Cardiac muscle cell (in vitro differentiated cells and primary cell): ENCODE measurements around the gene VWA5B1. TPM values are rescaled to one million over a fixed set of nuclear protein-coding genes. Genes with fewer than 3 reads are reported as not detected.

Experiments
- DNase-seq, 2 donors: peaks; one replicate each; pipeline versions ENCODE4 v3.0.0 to v3.0.0-alpha.2; 2010 to 2017; ENCODE audit warnings: low read depth in 1 of 2, low spot score in 1 of 2
- H3K27ac ChIP-seq: fragments of 200-600 bp; sonication (generic); 2 replicates; pipeline ENCODE4 v1.5.1; 2016
- H3K27me3 ChIP-seq: fragments of 200-600 bp; sonication (generic); 2 replicates; pipeline ENCODE4 v1.6.0; 2016; ENCODE audit warnings: control low read depth
- H3K36me3 ChIP-seq: fragments of 200-600 bp; sonication (generic); 2 replicates; pipeline ENCODE4 v1.5.1; 2016; ENCODE audit warnings: control low read depth
- H3K4me1 ChIP-seq: fragments of 200-600 bp; sonication (generic); 2 replicates; pipeline ENCODE4 v1.8.1; 2017; ENCODE audit warnings: low read depth, mild to moderate bottlenecking, mixed run types
- H3K4me3 ChIP-seq: fragments of 200-600 bp; sonication (generic); 2 replicates; pipeline ENCODE4 v1.5.1; 2016; ENCODE audit warnings: mild to moderate bottlenecking
- H3K9me3 ChIP-seq: fragments of 200-600 bp; sonication (generic); 2 replicates; pipeline ENCODE4 v1.5.1; 2017; ENCODE audit warnings: low read depth, mild to moderate bottlenecking, control low read depth
- polyA plus RNA-seq: library from polyadenylated mRNA; unstranded; fragments of >200 nt; fragmentation: Nextera tagmentation; extraction: Ambion mirVana; gene quantifications from 2 replicates; pipeline ENCODE4 v1.2.1, GENCODE V29; 2016
- total RNA-seq: library from RNA; depleted of rRNA; stranded (reverse); fragments of >200 nt; gene quantifications from 2 replicates; pipeline ENCODE4 v1.2.3, GENCODE V29; 2016
- TF ChIP-seq, protein P1 (sequence below): IDR thresholded peaks from 2 replicates; pipeline ENCODE4 v1.5.1; 2012; ENCODE audit warnings: low read depth, mild to moderate bottlenecking, low read length

The VWA5B1 gene
- total and polyA plus RNA-seq, 2 experiments from 2014 or later, result 0.27 to 0.37 TPM

DNA sequence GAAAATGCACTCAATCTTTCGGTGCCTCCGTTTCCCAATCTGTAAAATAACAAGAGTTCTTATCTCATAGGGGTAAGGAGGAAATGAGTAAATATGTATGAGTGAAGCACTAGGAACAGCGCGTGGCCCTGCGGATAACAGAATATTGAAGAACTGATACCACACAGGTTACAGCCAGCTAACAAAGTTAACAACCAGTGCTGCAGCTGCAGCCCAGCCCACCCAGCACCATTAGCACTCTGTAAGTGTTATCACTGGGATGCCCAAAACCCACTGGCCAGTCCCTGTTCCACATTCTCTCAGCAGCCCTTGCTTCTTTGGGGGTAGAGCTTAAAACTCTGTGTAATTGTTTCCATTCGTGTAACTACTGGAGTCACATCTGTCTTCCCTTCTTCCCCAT is 89.5 kb downstream of the VWA5B1 start:
- Histone ChIP-seq H3K4me3 (no peak overlapping the region), H3K9me3 (no peaks in the 10 kb centered on the region), H3K27me3 (peaks cover 85% of the 10 kb centered on the region), H3K36me3 (no peaks in the 10 kb centered on the region), H3K27ac (no peak overlapping the region), H3K4me1 (no peaks in the 10 kb centered on the region)
- TF ChIP-seq, protein P1, sequence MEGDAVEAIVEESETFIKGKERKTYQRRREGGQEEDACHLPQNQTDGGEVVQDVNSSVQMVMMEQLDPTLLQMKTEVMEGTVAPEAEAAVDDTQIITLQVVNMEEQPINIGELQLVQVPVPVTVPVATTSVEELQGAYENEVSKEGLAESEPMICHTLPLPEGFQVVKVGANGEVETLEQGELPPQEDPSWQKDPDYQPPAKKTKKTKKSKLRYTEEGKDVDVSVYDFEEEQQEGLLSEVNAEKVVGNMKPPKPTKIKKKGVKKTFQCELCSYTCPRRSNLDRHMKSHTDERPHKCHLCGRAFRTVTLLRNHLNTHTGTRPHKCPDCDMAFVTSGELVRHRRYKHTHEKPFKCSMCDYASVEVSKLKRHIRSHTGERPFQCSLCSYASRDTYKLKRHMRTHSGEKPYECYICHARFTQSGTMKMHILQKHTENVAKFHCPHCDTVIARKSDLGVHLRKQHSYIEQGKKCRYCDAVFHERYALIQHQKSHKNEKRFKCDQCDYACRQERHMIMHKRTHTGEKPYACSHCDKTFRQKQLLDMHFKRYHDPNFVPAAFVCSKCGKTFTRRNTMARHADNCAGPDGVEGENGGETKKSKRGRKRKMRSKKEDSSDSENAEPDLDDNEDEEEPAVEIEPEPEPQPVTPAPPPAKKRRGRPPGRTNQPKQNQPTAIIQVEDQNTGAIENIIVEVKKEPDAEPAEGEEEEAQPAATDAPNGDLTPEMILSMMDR, result no peak
- DNase-seq, result no peak

DNA sequence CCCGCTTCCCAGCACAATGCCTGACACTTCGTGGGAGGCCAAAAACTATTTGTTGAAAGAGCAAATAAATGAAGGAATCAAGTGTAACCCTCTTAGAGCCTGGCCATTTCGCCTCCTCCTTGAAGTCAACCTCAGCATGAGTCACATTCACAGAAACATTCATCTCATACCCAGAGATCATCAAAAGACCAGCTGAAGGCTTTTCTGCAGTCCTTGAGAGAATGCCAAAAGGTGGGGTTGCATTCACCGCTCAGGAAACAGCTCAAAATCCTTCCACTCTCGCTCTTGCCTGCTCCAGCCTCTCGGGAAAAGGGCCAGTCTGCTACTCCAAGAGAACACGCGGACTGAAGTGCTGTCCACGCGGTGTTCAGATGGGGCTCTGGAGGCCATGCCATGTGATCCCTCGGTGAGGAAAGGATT is 90.0 kb downstream of the VWA5B1 start:
- H3K27me3 ChIP-seq, result peaks cover 83% of the 10 kb centered on the region
- DNase-seq, result peak in 1 of 2 donors; percentile 64
- H3K27ac ChIP-seq, result no peak overlapping the region
- H3K4me1 ChIP-seq, result no peaks in the 10 kb centered on the region
- H3K4me3 ChIP-seq, result no peak overlapping the region
- H3K9me3 ChIP-seq, result no peaks in the 10 kb centered on the region
- no peaks in the 10 kb centered on the region for H3K36me3 ChIP-seq
- TF ChIP-seq, protein P1, result no peak

DNA sequence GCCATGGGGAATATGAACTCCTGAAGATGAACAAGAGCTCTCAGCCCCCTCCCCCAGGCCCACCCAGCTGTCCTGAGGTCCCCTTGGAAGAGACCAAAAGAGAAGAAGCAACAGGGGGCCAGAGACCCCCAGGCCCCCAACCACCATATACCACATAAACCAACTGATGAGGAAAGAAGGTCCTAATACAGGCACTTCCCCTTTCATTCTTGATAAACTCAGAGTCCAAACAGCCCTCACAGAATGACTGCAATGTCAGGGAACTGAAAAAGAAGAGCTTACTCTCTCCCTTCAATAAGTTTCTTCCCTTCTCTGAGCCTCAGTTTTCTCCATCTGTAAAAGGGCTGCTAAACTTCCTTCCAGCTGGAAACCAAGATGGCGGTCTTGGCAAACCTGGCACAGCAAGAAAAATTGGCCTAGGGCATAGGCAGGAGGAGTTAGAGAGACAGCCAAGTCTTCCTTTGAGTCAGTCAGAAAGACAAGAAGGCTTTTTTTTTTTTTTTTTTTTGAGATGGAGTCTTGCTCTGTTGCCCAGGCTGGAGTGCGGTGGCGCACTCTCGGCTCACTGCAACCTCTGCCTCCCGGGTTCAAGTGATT is 90.5 kb downstream of the VWA5B1 start:
- Histone ChIP-seq H3K4me1 (no peaks in the 10 kb centered on the region), H3K27me3 (peaks cover 83% of the 10 kb centered on the region), H3K9me3 (no peaks in the 10 kb centered on the region), H3K36me3 (no peaks in the 10 kb centered on the region), H3K4me3 (no peak overlapping the region), H3K27ac (no peak overlapping the region)
- TF ChIP-seq, protein P1, result no peak
- DNase-seq, result no peak

DNA sequence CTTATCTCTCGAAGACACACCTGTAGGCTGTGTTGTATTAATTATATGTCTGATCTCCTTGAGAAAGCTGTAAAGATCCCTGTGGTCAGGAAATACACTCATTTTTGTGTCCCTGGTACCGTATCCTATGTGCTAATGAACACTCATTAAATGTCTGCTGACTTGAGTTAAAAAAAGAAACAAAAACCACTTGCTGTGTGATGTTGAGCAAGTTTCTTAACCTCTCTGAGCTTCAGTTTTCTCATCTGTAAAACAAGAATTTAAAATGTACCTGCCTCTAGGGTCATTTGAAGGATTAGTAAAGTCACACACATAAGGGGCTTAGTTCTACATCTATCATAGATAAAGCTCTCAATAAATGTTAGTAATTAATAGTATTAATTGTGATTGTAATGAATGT is 91.3 kb downstream of the VWA5B1 start:
- Histone ChIP-seq H3K36me3 (no peaks in the 10 kb centered on the region), H3K4me3 (no peak overlapping the region), H3K27me3 (peaks cover 85% of the 10 kb centered on the region), H3K4me1 (no peaks in the 10 kb centered on the region), H3K9me3 (no peaks in the 10 kb centered on the region), H3K27ac (no peak overlapping the region)
- TF ChIP-seq, protein P1, result no peak
- no peak for DNase-seq

DNA sequence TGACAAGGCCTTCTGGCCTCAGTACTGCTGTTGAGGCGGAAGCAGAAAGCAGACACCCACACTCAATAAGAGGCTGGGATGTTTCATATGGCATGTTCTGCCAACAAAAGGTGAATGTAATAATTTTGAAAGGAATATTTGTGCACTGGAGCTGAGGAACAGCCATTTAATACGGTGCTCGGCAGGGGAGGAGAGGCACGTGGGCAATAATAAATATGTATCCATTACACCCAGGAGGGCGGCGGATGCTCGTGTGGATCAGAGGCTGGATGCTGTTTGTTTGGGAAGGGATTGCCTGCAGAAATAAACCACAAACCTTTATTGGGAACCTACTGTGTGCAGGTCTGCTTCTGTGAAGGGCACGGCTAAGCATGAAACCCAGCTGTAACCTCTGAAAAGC is 92.0 kb downstream of the VWA5B1 start:
- Histone ChIP-seq H3K9me3 (no peaks in the 10 kb centered on the region), H3K36me3 (no peaks in the 10 kb centered on the region), H3K27me3 (peaks cover 86% of the 10 kb centered on the region), H3K4me3 (no peak overlapping the region), H3K4me1 (no peaks in the 10 kb centered on the region), H3K27ac (no peak overlapping the region)
- TF ChIP-seq, protein P1, result no peak
- DNase-seq, result no peak

DNA sequence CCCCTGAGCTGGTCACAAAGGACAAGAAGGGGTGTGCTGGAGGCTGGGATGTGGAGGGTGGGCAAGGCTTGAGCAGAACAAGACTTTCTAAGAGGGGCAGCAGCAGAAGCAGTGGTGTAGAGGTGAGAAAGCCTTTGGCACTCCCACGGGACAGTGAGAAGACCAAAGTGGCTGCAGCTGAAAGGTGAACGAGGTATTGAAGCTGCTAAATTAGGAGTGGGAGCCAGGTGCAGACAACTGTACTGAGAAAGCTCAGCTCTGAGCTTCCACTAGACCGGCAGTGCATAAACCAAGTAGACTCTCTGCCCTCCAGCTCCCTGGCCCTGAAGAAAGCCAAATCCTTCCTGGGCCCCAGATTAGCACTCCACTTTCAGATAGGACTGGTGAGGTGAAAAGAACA is 93.0 kb downstream of the VWA5B1 start:
- Histone ChIP-seq H3K27me3 (peaks cover 86% of the 10 kb centered on the region), H3K4me3 (no peak overlapping the region), H3K36me3 (no peaks in the 10 kb centered on the region), H3K9me3 (no peaks in the 10 kb centered on the region), H3K27ac (no peak overlapping the region), H3K4me1 (no peaks in the 10 kb centered on the region)
- TF ChIP-seq, protein P1, result no peak
- DNase-seq, result no peak
